HUDEP-2 (cell line): ENCODE results near the gene SPATA12.

Experiments used
- DNase-seq, 76 experiments: peaks; one replicate each; lab custom pipeline; 2025; ENCODE audit not compliant: unreplicated experiment in 76 of 76; lab: John Stamatoyannopoulos, UW

Gene SPATA12

GRCh38 chr3:57060089-57060821 is at the start of gene SPATA12:
Gene SPATA12 (plus strand): TSS chr3:57060664. CDS start chr3:57073695, 13,031 bp downstream.
- peak in 6 of 76 experiments; percentile 2 to 39 (median 6) for DNase-seq

- no peak for DNase-seq
Observed at GRCh38 chr3:57011022-57011421, 49.4 kb upstream of the SPATA12 start.

GRCh38 chr3:57012847-57013246 is 47.6 kb upstream of the SPATA12 start:
- no peak for DNase-seq

GRCh38 chr3:57015350-57015729 is 45.1 kb upstream of the SPATA12 start:
- no peak for DNase-seq

- no peak for DNase-seq
Observed at GRCh38 chr3:57015912-57016311, 44.6 kb upstream of the SPATA12 start.

- DNase-seq = no peak
Observed at GRCh38 chr3:57017459-57017845, 43.0 kb upstream of the SPATA12 start.

- no peak for DNase-seq
Observed at GRCh38 chr3:57018246-57018645, 42.2 kb upstream of the SPATA12 start.

- no peak for DNase-seq
Observed at GRCh38 chr3:57019057-57019456, 41.4 kb upstream of the SPATA12 start.

GRCh38 chr3:57025237-57025636 is 35.2 kb upstream of the SPATA12 start:
- DNase-seq = no peak

GRCh38 chr3:57026944-57027343 is 33.5 kb upstream of the SPATA12 start:
- peak in 2 of 76 experiments; percentile 1 to 4 for DNase-seq

- DNase-seq = no peak
Observed at GRCh38 chr3:57029383-57029782, 31.1 kb upstream of the SPATA12 start.

- no peak for DNase-seq
Observed at GRCh38 chr3:57029924-57030323, 30.5 kb upstream of the SPATA12 start.

- no peak for DNase-seq
Observed at GRCh38 chr3:57030721-57031120, 29.7 kb upstream of the SPATA12 start.

- no peak for DNase-seq
Observed at GRCh38 chr3:57031631-57032541, 28.6 kb upstream of the SPATA12 start.

GRCh38 chr3:57036952-57037351 is 23.5 kb upstream of the SPATA12 start:
- DNase-seq = no peak

- DNase-seq = no peak
Observed at GRCh38 chr3:57038466-57039164, 21.8 kb upstream of the SPATA12 start.

- no peak for DNase-seq
Observed at GRCh38 chr3:57041674-57042073, 18.8 kb upstream of the SPATA12 start.

- DNase-seq = no peak
Observed at GRCh38 chr3:57043518-57043917, 16.9 kb upstream of the SPATA12 start.

- DNase-seq = no peak
Observed at GRCh38 chr3:57046101-57046765, 14.2 kb upstream of the SPATA12 start.

GRCh38 chr3:57048052-57048671 is 12.3 kb upstream of the SPATA12 start:
- DNase-seq = no peak
